Neural progenitor cell (in vitro differentiated cells): ENCODE results near the gene PRKAG2.

Experiments used
- CTCF ChIP-seq: fragments of 200-600 bp; sonication (generic); IDR thresholded peaks from 2 replicates; pipeline ENCODE4 v1.5.1; 2017; ENCODE audit warnings: antibody characterized with exemption, mild to moderate bottlenecking
- EZH2phosphoT487 ChIP-seq: fragments of 200-600 bp; sonication (generic); IDR thresholded peaks from 2 replicates; pipeline ENCODE4 v1.6.1; 2017; ENCODE audit warnings: antibody characterized with exemption

DNA sequence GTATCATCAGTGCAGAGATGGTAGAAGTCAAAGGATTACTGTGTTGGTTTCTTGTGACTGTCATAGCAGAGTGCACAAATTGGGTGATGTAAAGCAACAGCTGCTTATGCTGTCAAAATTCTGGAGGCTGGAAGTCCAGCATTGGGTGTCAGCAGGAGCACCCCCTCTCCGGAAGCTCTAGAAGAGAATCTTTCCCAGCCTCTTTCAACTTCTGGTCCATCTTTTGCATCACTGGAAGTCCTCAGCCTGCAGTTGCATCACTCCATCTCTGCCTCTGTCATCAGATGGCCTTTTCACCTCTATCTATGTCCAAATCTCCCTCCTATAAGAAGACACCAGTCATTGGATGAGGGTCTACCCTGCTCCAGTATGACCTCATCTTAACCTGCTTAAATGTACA is 43.6 kb upstream of the PRKAG2 start:
- TF ChIP-seq EZH2phosphoT487 (no peak), CTCF (no peak)
